Mesodermal cell (in vitro differentiated cells): ENCODE measurements around the gene PPP1R10.
"Not testable (repeated sequence)": the region's sequence is repeated elsewhere in the genome, so short reads cannot be mapped to it uniquely, and the experiment has no call there.

ENCODE experiments used
- H3K27ac ChIP-seq: 2 replicates; pipeline ENCODE4 v1.7.0; 2013; ENCODE audit warnings: mild to moderate bottlenecking, low read depth, low read length, moderate library complexity; ENCODE audit not compliant: severe bottlenecking
- H3K36me3 ChIP-seq: 2 replicates; pipeline ENCODE4 v1.7.1; 2013; ENCODE audit warnings: mild to moderate bottlenecking, low read length, moderate library complexity; ENCODE audit not compliant: control insufficient read depth, insufficient read depth
- H3K4me1 ChIP-seq: one replicate; pipeline ENCODE4 v1.7.1; 2013; ENCODE audit warnings: mild to moderate bottlenecking, low read length; ENCODE audit not compliant: insufficient read depth, control insufficient read depth, poor library complexity, severe bottlenecking
- H3K4me3 ChIP-seq: 2 replicates; pipeline ENCODE4 v1.7.0; 2013; ENCODE audit warnings: low read length, control low read depth, mild to moderate bottlenecking; ENCODE audit not compliant: insufficient read depth, poor library complexity, severe bottlenecking; ENCODE audit errors: extremely low read depth
- H3K9me3 ChIP-seq: 2 replicates; pipeline ENCODE4 v1.7.1; 2013; ENCODE audit warnings: mild to moderate bottlenecking, low read length, moderate library complexity; ENCODE audit not compliant: control insufficient read depth
- WGBS, 2 experiments: methylation state at CpG; one replicate each; pipeline ENCODE4 v1.1.5; 2013; ENCODE audit warnings: missing lambda C conversion rate in 2 of 2; ENCODE audit not compliant: insufficient coverage in 2 of 2; 5-methylcytosine and 5-hydroxymethylcytosine counted together

The PPP1R10 gene

DNA sequence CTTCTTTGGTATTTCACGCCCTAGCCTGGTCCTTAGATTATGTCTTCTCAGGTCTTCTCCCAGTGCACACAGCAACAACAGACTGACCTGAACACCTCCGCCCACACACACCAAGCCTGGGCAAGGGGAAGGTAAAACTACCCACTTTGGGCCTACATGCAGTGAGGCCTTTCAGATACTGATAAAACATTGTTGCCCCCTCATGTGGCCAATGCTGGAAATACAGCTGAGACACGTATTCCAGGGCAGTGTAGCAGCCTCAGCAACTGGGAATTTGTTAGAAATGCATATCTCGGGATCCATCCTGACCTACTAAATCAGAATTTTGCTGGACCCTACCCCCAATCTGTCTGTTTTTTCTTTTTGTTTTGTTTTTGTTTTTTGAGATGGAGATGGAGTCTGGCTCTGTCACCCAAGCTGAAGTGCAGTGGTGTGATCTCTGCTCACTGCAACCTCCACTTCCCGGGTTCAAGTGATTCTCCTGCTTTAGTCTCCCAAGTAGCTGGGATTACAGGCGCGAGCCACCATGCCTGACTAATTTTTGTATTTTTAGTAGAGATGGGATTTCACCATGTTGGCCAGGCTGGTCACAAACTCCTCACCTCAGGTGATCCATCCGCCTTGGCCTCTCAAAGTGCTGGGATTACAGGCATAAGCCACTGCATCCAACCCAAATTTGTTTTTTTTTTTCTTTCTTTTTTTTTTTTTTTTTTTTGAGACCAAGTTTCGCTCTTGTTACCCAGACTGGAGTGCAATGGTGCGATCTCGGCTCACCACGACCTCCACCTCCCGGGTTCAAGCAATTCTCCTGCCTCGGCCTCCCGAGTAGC, 19.5 kb downstream of the PPP1R10 start:
- not testable (repeated sequence) for H3K27ac ChIP-seq, H3K4me3 ChIP-seq, H3K4me1 ChIP-seq, H3K9me3 ChIP-seq
- peaks cover 49% of the 10 kb centered on the region for H3K36me3 ChIP-seq
- 69 to 84% methylated on average over 5 to 11 of the region's 15 CpGs for WGBS, 2 experiments

DNA sequence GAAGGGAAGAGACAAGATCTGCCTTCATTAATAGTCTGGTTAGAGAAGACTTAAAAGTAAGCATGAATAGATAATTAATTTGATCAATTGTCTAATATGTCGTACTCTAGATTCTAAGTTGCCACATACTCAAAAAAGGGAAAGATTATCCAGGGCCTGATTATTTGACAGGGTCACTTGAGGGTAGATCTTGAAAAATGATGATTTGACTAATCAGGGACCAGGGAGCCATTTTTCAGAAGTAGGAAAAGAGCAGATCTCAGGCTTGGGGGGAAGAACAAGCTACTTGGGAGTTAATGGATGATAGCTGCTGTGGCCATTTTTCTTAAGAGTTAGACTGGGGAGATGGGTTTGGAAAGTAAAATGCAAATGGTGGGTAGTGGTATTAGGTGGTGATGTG, 24.8 kb downstream of the PPP1R10 start:
- Histone ChIP-seq H3K9me3 (no peaks in the 10 kb centered on the region), H3K36me3 (peaks cover 70% of the 10 kb centered on the region), H3K4me3 (no peak overlapping the region), H3K4me1 (no peaks in the 10 kb centered on the region), H3K27ac (no peak overlapping the region)
- WGBS, 2 experiments: no CpG with 5 or more reads among the region's 1 CpG

DNA sequence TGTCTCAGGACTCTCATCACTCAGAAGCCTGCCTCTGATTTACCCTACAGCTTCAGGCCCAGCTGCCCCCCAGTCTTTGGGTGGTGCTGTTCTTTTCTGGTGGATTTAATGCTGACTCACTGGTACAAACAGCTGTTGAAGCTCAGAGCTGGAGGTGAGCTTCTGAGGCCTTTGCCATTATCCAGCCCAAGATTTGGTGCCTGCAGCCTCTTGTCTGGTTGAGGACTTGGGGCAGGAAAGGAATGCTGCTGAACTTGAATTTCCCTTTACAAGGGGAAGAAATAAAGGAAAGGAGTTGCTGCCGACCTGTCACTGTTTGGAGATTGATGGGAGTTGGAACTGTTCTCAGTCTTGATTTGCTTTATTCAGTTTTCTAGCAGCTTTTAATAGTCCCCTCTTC, 26.0 kb downstream of the PPP1R10 start:
- no peaks in the 10 kb centered on the region for H3K4me1 ChIP-seq
- no CpG with 5 or more reads among the region's 1 CpG for WGBS, 2 experiments
- peaks cover 78% of the 10 kb centered on the region for H3K36me3 ChIP-seq
- H3K9me3 ChIP-seq: no peaks in the 10 kb centered on the region
- no peak overlapping the region for H3K27ac ChIP-seq
- no peak overlapping the region for H3K4me3 ChIP-seq

DNA sequence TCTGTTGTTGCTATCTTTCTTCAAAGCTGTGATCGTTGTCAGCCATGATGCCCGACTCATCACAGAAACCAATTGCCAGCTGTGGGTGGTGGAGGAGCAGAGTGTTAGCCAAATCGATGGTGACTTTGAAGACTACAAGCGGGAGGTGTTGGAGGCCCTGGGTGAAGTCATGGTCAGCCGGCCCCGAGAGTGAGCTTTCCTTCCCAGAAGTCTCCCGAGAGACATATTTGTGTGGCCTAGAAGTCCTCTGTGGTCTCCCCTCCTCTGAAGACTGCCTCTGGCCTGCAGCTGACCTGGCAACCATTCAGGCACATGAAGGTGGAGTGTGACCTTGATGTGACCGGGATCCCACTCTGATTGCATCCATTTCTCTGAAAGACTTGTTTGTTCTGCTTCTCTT, 26.5 kb downstream of the PPP1R10 start:
- Histone ChIP-seq H3K27ac (no peak overlapping the region), H3K36me3 (peaks cover 83% of the 10 kb centered on the region), H3K4me3 (no peak overlapping the region), H3K4me1 (no peaks in the 10 kb centered on the region), H3K9me3 (no peaks in the 10 kb centered on the region)
- 93 to 97% methylated on average over 5 to 8 of the region's 8 CpGs for WGBS, 2 experiments

DNA sequence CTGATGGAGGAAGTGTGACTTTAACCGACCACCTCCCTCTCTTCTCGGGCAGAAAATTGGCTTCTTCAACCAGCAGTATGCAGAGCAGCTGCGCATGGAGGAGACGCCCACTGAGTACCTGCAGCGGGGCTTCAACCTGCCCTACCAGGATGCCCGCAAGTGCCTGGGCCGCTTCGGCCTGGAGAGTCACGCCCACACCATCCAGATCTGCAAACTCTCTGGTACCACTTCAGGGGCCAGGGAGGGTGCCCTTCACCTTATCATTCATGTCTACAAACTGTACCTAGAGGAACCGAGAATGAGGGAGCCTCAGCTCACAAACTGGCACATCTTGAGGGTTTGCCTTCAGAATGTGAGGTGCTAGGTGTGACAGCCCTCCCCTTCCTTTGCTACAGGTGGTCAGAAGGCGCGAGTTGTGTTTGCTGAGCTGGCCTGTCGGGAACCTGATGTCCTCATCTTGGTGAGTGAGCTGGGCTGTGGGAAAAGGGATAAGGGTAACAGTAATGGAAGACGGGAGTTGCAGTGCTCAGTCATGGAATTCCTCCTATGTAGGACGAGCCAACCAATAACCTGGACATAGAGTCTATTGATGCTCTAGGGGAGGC, 27.2 kb downstream of the PPP1R10 start:
- 96% methylated on average over 13 to 14 of the region's 15 CpGs for WGBS, 2 experiments
- no peak overlapping the region for H3K27ac ChIP-seq
- H3K9me3 ChIP-seq: no peaks in the 10 kb centered on the region
- H3K4me3 ChIP-seq: no peak overlapping the region
- H3K36me3 ChIP-seq: peaks cover 90% of the 10 kb centered on the region
- H3K4me1 ChIP-seq: no peaks in the 10 kb centered on the region

DNA sequence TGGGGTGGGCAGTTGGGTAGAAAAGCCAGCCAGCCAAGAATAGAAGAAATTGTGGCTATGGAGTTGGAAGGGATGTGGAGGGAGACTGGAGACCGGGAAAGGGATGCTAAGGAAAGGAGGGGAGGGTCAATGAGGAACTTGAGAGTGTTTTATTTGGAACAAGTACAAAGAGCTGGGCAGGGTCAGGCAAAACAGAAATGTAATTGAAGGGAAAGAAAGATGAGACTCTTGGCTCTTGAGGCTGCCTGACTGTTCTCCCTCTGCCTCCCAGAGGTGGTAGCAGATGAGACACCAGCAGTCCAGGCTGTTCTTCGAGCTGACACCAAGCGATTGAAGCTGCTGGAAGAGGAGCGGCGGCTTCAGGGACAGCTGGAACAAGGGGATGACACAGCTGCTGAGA, 33.1 kb downstream of the PPP1R10 start:
- Histone ChIP-seq H3K4me3 (no peak overlapping the region), H3K9me3 (no peaks in the 10 kb centered on the region), H3K36me3 (peaks cover 100% of the 10 kb centered on the region), H3K27ac (no peak overlapping the region), H3K4me1 (no peaks in the 10 kb centered on the region)
- 89 to 100% methylated on average over 5 of the region's 5 CpGs for WGBS, 2 experiments

DNA sequence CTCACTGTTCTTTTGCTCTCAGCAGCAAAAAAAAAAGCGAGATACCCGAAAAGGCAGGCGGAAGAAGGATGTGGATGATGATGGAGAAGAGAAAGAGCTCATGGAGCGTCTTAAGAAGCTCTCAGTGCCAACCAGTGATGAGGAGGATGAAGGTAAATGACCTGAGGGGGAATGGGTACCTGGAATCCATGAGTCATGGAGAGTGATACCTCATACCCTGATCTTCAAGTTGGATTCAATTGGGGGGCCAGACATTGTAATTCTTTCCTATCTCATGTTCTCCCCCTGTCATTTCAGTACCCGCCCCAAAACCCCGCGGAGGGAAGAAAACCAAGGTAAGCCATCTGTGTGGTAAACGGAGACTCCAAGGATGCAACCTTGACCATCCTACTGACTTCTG, 39.0 kb downstream of the PPP1R10 start:
- H3K4me3 ChIP-seq: no peak overlapping the region
- H3K4me1 ChIP-seq: no peaks in the 10 kb centered on the region
- peaks cover 91% of the 10 kb centered on the region for H3K36me3 ChIP-seq
- 93 to 95% methylated on average over 6 of the region's 8 CpGs for WGBS, 2 experiments
- no peak overlapping the region for H3K27ac ChIP-seq
- H3K9me3 ChIP-seq: no peaks in the 10 kb centered on the region

DNA sequence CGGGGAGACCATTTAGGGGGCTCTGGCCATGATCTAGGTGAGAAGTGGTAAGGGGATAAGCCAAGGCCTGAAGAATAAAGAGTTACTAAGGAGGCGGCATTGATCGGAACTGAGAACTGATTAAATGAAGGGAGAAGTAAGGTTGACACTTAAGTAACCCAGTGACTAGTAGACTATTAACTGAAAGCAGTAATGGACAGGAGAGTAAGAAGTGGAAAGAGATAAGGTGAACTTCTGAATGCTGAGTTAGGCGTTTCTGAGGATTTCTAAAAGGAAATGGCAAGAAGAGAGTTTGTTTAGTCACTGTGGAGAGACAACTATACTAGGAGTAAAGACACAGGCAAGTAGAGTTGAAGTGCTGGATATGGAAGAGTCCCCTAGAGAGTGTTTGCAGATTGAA, 43.9 kb downstream of the PPP1R10 start:
- H3K9me3 ChIP-seq: no peaks in the 10 kb centered on the region
- H3K4me1 ChIP-seq: peaks cover 8% of the 10 kb centered on the region
- H3K36me3 ChIP-seq: peaks cover 48% of the 10 kb centered on the region
- H3K27ac ChIP-seq: no peak overlapping the region
- no peak overlapping the region for H3K4me3 ChIP-seq
- WGBS, 2 experiments: 87 to 88% methylated on average over 4 of the region's 4 CpGs

DNA sequence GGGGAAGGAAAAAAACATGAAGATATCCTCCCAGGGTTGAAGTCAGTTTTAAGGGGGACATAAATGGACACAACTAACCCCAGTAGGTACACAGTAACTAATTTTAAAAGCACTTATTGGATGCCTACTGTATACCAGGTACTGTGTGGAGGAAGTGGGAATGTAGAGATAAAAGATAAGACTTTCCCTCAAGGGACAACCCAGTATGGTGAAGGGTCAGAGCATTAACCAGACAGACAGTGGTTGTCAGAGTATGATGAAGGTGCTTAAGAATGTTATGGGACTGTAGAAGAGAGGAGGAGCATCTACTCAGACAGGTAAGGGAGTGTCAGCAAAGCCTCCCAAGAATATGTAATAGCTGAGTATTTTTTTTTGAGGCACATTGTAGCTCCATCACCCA, 44.9 kb downstream of the PPP1R10 start:
- Histone ChIP-seq H3K4me1 (peaks cover 8% of the 10 kb centered on the region), H3K9me3 (no peaks in the 10 kb centered on the region), H3K4me3 (peak overlapping the region; percentile 76), H3K27ac (peak overlapping the region; percentile 86), H3K36me3 (peaks cover 38% of the 10 kb centered on the region)

DNA sequence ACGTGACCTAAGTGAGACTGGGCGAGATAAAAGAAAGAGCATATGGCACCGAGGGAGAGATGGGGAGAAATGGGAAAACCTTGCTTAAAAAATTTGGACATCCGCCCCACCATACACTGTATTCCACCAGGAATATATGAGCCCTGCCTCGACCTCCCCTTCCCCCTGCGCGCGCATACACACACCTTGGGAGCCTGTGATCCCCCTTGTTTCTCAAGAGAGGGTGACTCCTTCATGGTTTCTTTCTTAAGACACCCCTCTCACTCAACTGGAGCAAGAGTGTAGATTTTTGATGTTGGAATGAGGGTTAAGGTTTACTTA, 45.3 kb downstream of the PPP1R10 start:
- peaks cover 34% of the 10 kb centered on the region for H3K36me3 ChIP-seq
- peak overlapping the region; percentile 76 for H3K4me3 ChIP-seq
- no peaks in the 10 kb centered on the region for H3K9me3 ChIP-seq
- H3K4me1 ChIP-seq: peaks cover 8% of the 10 kb centered on the region
- 0% methylated on average over 1 to 3 of the region's 8 CpGs for WGBS, 2 experiments
- peak overlapping the region; percentile 86 for H3K27ac ChIP-seq

DNA sequence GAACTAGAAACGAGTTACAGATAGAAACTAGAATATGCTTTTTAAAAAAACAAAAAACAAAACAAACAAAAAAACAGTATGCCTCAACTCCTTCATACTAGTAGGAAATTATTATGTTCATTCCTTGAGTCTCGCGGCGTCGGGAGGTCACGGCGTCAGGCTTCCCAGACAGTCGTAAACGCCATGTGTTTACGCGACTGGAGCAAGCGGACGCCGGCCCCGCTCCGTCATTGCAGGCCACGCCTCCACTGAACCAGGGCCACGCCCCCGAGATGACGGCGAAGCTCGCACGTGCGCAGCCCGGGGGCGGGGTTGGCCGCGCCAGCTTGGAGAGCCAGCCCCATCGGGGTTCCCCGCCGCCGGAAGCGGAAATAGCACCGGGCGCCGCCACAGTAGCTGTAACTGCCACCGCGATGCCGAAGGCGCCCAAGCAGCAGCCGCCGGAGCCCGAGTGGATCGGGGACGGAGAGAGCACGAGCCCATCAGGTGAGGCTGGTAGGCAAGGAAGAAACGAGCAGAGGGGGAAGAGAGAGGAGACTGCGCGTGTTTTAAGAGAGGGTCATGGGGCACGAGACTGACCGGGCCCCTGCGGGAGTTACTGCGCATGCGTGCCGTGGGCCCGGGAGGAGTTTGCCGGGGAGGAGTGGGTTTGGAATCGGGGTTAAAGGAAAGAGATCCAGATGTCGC, 45.8 kb downstream of the PPP1R10 start, which contains the start of gene ABCF1:
Gene ABCF1 (plus strand): TSS at position 368 of the 687 bp plus-strand sequence. CDS start 46 bp downstream, at position 414.
- peak within 1 kb of the TSS; percentile 76 for H3K4me3 ChIP-seq
- peaks cover 29% of the 10 kb centered on the region for H3K36me3 ChIP-seq
- H3K9me3 ChIP-seq: no peaks in the 10 kb centered on the region
- H3K27ac ChIP-seq: peak within 1 kb of the TSS; percentile 86
- WGBS, 2 experiments: 0% methylated on average over 43 to 58 of the region's 59 CpGs
- peaks cover 8% of the 10 kb centered on the region for H3K4me1 ChIP-seq
